ENCODE measurements around the gene CYCS. TPM values are rescaled to one million over a fixed set of nuclear protein-coding genes. Genes with fewer than 3 reads are reported as not detected.
A peak's percentile ranks its signal among the peaks of the same experiment; 100 is the strongest.

CYCS gene
- total RNA-seq, 3 donors from 2014 or later, result 219 to 360 (median 339) TPM

DNA sequence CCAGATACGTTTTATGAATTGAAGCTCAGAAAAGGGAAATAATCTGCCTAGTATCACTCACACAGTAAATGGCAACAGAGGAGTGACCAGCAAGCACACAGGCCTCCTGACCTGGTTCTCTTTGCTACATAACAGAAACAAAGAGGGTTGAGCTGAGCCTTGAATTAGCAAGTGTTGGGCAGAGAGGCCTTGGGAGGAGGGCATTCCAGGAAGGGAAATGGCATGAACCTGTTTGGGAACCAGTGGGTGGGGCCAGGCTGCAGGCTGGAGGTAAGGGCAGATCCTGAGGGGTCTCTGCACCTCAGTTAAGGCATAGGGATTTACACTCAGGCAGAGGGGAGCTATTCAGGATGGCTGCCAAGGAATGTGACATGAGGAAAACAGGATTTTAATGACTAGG lies 24.8 kb upstream of the CYCS start:
- Histone ChIP-seq H3K9me3 (no peaks in the 10 kb centered on the region), H3K36me3 (ENCODE audit: low read depth) (no peaks in the 10 kb centered on the region), H3K4me3 (no peak overlapping the region), H3K4me1 (ENCODE audit: low read depth) (no peaks in the 10 kb centered on the region)
- no peak for DNase-seq
- TF ChIP-seq, protein P1, sequence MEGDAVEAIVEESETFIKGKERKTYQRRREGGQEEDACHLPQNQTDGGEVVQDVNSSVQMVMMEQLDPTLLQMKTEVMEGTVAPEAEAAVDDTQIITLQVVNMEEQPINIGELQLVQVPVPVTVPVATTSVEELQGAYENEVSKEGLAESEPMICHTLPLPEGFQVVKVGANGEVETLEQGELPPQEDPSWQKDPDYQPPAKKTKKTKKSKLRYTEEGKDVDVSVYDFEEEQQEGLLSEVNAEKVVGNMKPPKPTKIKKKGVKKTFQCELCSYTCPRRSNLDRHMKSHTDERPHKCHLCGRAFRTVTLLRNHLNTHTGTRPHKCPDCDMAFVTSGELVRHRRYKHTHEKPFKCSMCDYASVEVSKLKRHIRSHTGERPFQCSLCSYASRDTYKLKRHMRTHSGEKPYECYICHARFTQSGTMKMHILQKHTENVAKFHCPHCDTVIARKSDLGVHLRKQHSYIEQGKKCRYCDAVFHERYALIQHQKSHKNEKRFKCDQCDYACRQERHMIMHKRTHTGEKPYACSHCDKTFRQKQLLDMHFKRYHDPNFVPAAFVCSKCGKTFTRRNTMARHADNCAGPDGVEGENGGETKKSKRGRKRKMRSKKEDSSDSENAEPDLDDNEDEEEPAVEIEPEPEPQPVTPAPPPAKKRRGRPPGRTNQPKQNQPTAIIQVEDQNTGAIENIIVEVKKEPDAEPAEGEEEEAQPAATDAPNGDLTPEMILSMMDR (IDR thresholded peaks at IDR 0.05), result no peak
- ATAC-seq, result no peak
- intact Hi-C loops (cut with DNase I, micrococcal nuclease), result no loop called here

DNA sequence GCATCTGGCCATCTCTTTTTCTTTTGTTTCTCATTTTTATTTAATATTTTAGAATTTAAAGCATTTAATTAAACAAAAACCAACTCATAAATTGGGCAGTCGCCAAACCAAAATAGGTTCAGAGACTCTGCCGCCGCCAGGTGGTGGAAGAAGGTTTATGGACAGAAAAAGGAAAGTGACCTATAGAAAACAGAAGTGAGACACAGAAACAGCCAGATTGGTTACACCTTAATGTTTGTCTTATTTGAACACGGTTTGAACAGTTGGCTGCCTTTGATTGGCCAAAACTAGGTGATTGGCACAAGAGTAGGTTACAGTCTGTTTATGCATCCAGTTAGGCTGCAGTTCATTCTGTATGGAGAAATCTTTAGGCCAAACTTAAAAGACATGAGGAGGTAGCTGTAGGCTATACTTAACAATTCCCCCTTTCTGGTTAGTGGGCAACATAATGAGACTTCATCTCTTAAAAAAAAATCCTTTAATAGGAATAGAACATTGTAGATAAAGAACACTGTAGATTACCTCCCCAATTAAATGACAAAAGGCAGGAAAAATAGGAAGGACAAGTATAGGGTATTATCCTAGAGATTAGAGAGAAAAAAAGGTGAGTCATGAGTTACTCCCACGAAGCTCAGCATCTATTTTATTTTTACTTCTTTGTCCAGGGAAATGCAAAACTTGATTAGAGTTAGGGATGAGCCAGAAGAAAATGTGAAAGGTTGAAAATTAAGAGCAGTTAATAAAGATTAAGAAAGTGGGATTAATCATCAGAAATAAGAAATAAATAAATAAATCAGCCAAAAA lies 23.9 kb upstream of the CYCS start:
- TF ChIP-seq, protein P1 (IDR thresholded peaks at IDR 0.05), result no peak
- no peak overlapping the region for H3K4me3 ChIP-seq
- H3K9me3 ChIP-seq, result no peaks in the 10 kb centered on the region
- no peaks in the 10 kb centered on the region for H3K36me3 ChIP-seq (ENCODE audit: low read depth)
- no peak for DNase-seq
- ATAC-seq, result no peak
- intact Hi-C loops (cut with DNase I, micrococcal nuclease), result no loop called here
- H3K4me1 ChIP-seq (ENCODE audit: low read depth), result no peaks in the 10 kb centered on the region

- no peak for ATAC-seq
- intact Hi-C loops (cut with DNase I, micrococcal nuclease), result no loop called here
These were observed 18.7 kb upstream of the CYCS start for GRCh38 chr7:25143763-25144162.

GRCh38 chr7:25139536-25139935 lies 14.5 kb upstream of the CYCS start:
- TF ChIP-seq, protein P1 (IDR thresholded peaks at IDR 0.05), result no peak
- peak; percentile 70 for ATAC-seq
- no peaks in the 10 kb centered on the region for H3K9me3 ChIP-seq
- intact Hi-C loops (cut with DNase I, micrococcal nuclease), result no loop called here
- no peaks in the 10 kb centered on the region for H3K36me3 ChIP-seq (ENCODE audit: low read depth)
- no peak for DNase-seq
- no peak overlapping the region for H3K4me3 ChIP-seq
- no peaks in the 10 kb centered on the region for H3K4me1 ChIP-seq (ENCODE audit: low read depth)

More at GRCh38 chr7:25143763-25144162, 18.7 kb upstream of the CYCS start:
- Histone ChIP-seq H3K9me3 (no peaks in the 10 kb centered on the region), H3K4me3 (no peak overlapping the region), H3K4me1 (ENCODE audit: low read depth) (no peaks in the 10 kb centered on the region), H3K36me3 (ENCODE audit: low read depth) (no peaks in the 10 kb centered on the region)
- DNase-seq, result no peak
- TF ChIP-seq, protein P1 (IDR thresholded peaks at IDR 0.05), result no peak

- peak; percentile 93 for ATAC-seq
- DNase-seq, result no peak
- H3K9me3 ChIP-seq, result no peaks in the 10 kb centered on the region
- TF ChIP-seq, protein P1 (IDR thresholded peaks at IDR 0.05), result no peak
- intact Hi-C loops (cut with DNase I, micrococcal nuclease), result no loop called here
- H3K4me3 ChIP-seq, result no peak overlapping the region
- no peaks in the 10 kb centered on the region for H3K4me1 ChIP-seq (ENCODE audit: low read depth)
- H3K36me3 ChIP-seq (ENCODE audit: low read depth), result no peaks in the 10 kb centered on the region
These were observed 9.4 kb upstream of the CYCS start for GRCh38 chr7:25134358-25135010.
